Muscle of arm (tissue), 14 donors: Measurements from ENCODE around the gene SRY. TPM values are rescaled to one million over a fixed set of nuclear protein-coding genes. Genes with fewer than 3 reads are reported as not detected.
"Not testable (repeated sequence)": the region's sequence is repeated elsewhere in the genome, so short reads cannot be mapped to it uniquely, and the experiment has no call there.

Source experiments
- DNase-seq: peaks from one replicate; pipeline ENCODE4 v3.0.0-alpha.2; 2013
- long read RNA-seq, 11 donors: transcript quantifications; one replicate each; lab custom pipeline, GENCODE V29; 2026
- polyA plus RNA-seq, 12 donors: library from polyadenylated mRNA; unstranded; fragments of 120-200 nt; gene quantifications; one replicate each; pipeline ENCODE4 v1.2.1, GENCODE V29; 2013; ENCODE audit not compliant: insufficient read length in 12 of 12

The SRY gene
- 1 to 10 TPM in 1 of 12 donors, under 1 TPM in 2, not detected in 9; 0.22 to 2.0 (median 0.52) TPM for polyA plus RNA-seq
- long read RNA-seq, donor 1, result 0 reads
- long read RNA-seq, donor 2, result 0 reads
- long read RNA-seq, donor 3, result 0 reads
- long read RNA-seq, donor 4, result 0 reads
- long read RNA-seq, donor 5, result 0 reads
- long read RNA-seq, donor 6, result 0 reads
- long read RNA-seq, donor 7, result 0 reads
- long read RNA-seq, donor 8, result 0 reads
- long read RNA-seq, donor 9, partial matches to known transcripts, result 0 of 1 reads
- long read RNA-seq, donor 9, other reads (novel, unspliced or antisense), result 0 of 1 reads
- long read RNA-seq, donor 10, result 0 reads
- long read RNA-seq, donor 11, result 0 reads

DNA sequence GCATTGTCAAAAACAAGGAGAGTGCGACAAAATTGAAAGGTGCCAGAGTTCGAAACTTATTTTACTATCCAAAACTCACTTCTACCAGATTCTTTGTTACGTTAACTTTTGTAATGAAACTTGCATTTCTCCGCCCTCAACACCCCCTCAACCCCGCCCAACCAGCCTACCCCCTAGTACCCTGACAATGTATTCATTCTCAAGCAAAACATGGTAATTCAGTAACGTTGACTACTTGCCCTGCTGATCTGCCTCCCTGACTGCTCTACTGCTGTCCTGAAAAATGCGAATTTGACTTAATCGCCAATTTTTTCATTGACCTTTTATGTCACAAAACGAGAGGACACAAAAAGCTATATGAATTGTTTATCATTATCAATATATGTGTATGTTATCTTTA, at the start of gene SRY:
TSS of gene SRY (minus strand) at position 83 of the 400 bp plus-strand sequence. CDS start at position 4, 79 bp downstream.
- DNase-seq, result no peak

DNA sequence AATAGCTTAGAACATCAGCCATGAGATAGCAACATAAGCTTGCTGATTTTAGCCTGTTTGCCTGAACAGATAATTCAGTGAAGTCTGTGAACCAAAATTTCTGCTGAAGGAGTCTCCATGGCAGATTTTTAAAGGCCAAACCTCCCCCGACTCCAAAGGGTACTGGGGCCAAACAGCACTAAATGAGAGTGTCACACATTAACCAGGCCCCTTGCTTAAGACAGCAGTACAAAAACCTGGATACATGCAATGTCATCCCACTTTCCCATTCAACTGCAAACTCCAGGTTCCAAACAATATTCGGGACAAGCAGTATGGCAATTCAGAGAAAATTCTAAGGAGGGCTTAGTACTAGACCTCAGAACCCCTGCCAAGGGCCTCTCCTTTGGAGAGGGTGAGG, 49.6 kb upstream of the SRY start:
- DNase-seq, result no peak

DNA sequence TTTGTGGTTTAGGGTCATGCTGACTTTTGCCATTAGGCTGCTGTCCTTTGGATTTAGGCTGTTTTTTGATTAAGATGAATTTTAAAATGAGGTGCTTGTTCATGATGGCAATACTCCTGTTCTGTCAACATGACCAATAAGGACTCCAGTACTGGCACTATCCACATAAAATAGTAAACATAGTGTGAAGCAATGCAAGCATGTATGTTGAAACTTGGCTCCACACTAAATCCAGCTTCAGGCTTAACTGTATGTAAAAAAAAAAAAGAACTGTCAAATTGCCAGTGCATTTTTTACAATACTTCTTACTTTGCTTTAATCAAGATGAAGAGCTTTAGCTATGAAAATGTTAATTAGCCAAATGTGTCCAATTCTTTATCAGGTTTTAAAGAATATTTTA, 47.7 kb upstream of the SRY start:
- DNase-seq, result no peak

- DNase-seq, result no peak
Observed at GRCh38 chrY:2828497-2828896, 41.0 kb upstream of the SRY start.

DNA sequence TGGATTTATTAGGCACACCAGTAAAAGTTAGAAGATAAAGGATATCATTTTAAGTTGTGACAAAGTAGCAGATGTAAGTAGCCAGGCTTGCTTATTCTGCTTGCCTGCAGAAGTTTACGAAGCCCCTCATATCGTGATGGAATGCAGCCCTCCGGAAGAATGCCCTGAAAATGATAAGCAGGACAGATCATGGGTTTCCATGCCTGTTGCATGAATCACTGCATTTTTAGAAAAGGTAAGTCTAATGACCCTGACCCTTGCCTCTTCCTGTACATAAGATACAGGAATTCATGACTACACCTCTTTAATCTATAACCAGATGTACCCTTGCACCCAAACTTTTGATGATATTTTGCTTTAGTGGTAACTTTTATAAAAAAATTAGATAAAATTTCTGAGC, 37.0 kb upstream of the SRY start:
- DNase-seq, result no peak

DNA sequence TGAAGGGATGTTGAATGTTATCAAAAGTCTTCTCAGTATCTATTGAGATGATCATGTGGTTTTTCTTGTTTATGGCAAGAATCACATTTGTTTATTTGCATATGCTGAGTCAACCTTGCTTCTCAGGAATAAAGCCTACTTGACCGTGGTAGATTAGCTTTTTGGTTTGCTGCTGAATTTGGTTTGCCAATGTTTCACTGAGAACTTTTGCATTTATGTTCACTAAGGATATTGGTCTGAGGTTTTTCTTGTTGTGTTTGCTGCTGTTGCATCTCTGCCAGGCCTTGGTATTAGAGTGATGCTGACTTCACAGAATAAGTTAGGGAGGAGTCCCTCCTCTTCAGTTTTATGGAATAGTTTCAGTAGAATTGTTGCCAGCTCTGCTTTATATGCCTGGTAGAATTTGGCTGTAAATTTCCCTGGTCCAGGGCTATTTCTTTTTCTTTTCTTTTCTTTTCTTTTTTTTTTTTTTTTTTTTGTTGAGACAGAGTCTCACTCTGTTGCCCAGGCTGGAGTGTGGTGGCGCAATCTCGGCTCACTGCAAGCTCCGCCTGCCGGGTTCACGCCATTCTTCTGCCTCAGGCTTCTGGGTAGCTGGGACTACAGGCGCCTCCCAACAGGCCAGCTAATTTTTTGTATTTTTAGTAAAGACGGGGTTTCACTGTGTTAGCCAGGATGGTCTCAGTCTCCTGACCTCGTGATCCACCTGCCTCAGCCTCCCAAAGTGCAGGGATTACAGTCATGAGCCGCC, 29.8 kb upstream of the SRY start:
- not testable (repeated sequence) for DNase-seq

GRCh38 chrY:2800246-2800645, 12.8 kb upstream of the SRY start:
- no peak for DNase-seq

DNA sequence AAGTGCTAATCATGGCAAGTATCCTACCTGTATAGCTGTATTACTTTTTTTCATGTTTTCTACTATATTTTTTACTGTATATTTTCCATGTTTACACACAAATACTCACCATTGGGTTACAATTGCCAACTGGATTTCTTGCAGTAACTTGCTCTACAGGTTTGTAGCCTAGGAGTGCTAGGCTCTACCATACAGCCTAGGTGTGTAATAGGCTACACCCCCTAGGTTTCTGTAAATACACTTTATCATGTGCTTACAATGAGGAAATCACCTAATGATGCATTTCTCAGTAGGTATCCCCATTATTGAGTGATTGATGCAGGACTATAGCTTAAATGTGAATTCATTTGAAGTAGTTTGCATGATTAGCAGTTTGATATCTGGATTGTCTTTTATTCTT, 10.5 kb upstream of the SRY start:
- no peak for DNase-seq

DNA sequence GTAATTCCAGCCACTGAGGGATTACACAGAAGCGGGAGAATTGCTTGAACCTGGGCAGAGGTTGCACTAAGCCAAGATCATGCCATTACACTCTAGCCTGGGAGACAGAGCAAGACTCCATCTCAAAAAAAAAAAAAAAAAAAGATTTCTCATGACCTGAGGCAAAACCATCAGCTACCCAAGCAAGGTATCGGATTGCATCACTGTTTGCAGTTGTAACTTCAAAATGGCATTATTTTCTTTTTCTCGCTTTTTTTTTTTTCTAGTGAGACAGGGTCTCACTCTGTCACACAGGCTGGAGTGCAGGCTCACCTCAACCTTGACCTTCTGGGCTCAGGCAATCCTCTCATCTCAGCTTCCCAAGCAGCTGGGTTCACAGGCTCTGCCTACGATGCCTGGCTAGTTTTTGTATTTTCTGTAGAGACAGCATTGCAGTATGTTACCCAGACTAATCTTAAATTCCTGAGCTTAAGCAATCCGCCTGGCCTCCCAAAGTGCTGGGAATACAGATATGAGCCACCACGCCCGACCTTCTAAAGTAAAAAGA, 9.6 kb upstream of the SRY start:
- DNase-seq, result no peak

DNA sequence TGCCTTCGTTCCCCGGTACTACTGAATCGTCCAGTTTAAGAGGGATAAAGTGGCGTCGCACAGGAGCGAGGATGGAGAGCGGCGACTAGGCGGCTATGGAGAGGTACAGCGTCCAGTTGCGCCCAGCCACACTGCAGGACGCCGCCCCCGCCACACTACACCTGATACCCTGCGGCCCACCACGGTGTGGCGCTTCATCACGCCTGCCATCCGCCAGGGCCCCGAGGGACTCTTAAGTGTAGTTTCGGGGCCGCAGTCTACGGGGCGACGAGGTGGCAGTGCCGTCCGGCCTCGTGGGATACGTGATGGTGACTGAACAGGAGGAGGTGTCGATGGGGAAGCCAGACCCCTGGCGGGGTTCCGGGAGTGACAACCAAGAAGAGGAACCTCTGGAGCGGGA, 2.3 kb upstream of the SRY start:
- no peak for DNase-seq

DNA sequence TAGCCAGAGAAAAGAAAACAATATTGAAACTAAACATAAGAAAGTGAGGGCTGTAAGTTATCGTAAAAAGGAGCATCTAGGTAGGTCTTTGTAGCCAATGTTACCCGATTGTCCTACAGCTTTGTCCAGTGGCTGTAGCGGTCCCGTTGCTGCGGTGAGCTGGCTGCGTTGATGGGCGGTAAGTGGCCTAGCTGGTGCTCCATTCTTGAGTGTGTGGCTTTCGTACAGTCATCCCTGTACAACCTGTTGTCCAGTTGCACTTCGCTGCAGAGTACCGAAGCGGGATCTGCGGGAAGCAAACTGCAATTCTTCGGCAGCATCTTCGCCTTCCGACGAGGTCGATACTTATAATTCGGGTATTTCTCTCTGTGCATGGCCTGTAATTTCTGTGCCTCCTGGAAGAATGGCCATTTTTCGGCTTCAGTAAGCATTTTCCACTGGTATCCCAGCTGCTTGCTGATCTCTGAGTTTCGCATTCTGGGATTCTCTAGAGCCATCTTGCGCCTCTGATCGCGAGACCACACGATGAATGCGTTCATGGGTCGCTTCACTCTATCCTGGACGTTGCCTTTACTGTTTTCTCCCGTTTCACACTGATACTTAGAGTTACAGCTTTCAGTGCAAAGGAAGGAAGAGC, 488 bp downstream of the SRY start:
- DNase-seq, result no peak

Other genes starting within 250 kb of the SRY start
- gene RPS4Y1, start 53.9 kb upstream of the SRY start, polyA plus RNA-seq, result 100 to 1,000 TPM in 7 of 12 donors, 1 to 10 TPM in 4, not detected in 1; 1.3 to 702 (median 516) TPM
- gene ZFY, start 147.7 kb upstream of the SRY start, polyA plus RNA-seq, result 10 to 100 TPM in 6 of 12 donors, 1 to 10 TPM in 1, under 1 TPM in 2, not detected in 3; 0.04 to 19.2 (median 10.9) TPM